ENCODE data around the gene PLSCR3. TPM values are rescaled to one million over a fixed set of nuclear protein-coding genes. Genes with fewer than 3 reads are reported as not detected.
A peak's percentile ranks its signal among the peaks of the same experiment; 100 is the strongest.

Gene PLSCR3
- total RNA-seq, 1 donor from 2014 or later: 9.4 TPM

- peak; percentile 42 for DNase-seq
Measured at GRCh38 chr17:7405350-7406234, 11.3 kb upstream of the PLSCR3 start.

DNA sequence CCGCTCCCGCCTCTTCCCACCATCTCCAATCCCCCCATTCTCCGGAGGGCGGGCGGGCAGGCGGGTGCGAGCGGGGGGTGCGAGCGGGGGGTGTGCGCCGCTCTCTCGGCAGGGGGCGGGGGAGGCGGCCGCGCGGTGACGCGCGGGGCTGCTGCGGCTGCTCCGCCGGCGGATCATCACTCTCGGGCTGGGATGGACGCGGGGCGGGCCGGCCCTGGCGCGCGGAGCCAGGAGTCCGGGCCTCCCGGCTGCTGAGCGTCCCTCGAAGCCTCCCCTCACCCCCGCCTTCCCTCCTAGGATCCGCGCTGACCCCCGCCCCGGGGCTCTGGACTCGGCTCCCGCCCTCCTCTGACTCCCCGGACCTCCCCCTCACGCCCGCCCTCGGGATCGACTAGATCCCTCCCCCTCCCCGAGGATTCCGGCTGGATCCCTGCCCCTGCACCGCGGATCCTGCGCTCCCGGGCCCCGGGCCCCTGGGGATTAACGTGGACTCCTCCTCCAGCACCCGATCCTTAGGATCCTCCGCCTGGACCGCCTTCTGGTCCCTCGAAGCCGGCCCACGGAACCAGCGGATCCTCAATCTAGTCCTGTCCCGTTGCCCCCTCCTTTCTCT, 10.5 kb upstream of the PLSCR3 start:
- DNase-seq: no peak

GRCh38 chr17:7403977-7404736, 9.8 kb upstream of the PLSCR3 start, which contains the start of gene TMEM256:
TMEM256 (minus strand) TSS chr17:7404097; CDS start chr17:7404084, 13 bp downstream.
- DNase-seq: peak; percentile 100

DNA sequence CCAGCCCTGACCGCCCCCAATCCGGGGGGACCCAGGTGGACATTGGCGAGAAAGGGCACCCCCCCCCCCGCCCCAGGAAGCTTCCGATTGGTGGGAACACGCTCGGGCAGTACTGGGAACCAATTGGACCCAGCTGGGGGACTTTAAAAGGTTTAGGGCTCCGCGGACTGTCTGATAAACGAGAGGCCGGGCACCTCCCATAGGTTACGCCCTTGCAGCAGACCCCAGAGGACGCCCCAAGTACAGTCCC, 9.3 kb upstream of the PLSCR3 start:
- no peak for DNase-seq

GRCh38 chr17:7403043-7403726, 8.9 kb upstream of the PLSCR3 start:
- peak; percentile 66 for DNase-seq

DNA sequence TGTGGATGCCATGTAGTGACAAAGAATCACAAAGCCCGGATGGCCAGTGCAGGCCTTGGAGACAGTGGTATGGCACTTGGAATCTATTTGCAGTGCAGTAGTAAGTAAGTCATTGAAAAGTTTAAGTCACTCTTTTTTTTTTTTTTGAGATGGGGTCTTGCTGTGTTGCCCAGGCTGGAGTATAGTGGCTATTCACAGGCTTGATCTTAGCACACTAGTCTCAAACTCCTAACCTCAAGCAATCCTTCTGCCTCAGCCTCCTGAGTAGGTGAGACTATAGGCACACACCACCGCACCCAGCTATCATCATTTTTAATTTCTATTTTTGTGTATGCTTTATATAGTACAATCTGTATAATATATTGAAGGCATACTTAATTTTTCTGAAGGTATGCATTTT, 4.3 kb upstream of the PLSCR3 start:
- no peak for DNase-seq

DNA sequence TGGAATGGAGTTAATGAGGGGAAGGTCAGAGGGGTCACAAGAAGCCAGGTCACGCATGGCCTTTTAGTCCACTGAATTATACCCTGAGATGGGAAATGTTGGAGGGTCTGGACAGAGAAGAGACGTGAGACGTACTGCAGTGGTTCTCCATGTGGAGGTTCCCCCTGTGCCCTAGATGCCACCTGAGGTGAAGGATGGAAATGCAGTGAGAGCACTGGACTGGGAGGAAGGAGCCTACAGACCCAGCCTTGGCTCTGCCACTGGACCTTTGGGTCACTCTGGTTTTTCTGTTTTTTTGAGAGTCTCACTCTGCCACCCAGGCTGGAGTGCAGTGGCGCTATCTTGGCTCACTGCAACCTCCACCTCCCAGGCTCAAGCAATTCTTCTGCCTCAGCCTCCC, 1.8 kb upstream of the PLSCR3 start:
- DNase-seq: no peak

DNA sequence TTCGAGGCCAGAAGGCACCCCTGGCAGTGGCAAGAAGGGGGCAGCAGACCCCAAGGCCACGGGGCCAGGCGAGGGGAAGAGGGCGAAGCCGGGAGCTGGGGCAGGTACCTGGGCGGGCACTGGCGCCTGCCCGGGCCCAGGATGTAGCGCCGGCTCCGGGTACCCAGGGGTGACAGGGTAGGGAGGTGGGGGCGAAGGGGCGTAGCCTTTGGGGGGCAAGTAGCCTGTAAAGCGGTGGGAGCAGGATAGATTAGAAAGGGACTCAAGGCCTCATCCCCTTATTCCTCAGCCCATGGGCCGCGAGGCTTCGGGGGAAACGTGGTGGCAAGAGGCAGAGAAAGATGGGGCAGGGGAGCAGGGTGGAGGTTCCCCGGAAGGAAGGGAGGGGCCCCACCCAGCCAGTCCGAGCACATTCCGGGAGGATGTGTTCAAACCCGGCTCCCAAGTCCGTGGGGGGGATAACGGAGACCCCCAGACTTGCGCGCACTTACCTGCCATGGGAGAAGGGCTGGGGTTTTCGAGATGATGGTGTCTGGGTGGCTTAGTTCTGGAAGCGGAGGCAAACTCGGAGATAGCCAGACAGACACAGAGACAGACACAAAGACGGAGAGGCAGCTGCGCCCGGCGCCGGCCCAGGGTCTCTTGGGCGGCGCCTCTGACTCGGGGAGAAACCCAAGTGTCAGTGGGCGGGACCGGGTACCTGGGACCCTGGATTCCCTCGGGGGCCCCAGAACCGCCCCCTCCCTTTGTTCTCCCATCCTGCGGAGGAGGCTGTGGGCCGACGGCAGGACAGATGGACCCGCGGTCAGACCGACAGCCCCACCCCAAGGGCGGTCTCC, 493 bp downstream of the PLSCR3 start:
- DNase-seq: peak; percentile 43

DNA sequence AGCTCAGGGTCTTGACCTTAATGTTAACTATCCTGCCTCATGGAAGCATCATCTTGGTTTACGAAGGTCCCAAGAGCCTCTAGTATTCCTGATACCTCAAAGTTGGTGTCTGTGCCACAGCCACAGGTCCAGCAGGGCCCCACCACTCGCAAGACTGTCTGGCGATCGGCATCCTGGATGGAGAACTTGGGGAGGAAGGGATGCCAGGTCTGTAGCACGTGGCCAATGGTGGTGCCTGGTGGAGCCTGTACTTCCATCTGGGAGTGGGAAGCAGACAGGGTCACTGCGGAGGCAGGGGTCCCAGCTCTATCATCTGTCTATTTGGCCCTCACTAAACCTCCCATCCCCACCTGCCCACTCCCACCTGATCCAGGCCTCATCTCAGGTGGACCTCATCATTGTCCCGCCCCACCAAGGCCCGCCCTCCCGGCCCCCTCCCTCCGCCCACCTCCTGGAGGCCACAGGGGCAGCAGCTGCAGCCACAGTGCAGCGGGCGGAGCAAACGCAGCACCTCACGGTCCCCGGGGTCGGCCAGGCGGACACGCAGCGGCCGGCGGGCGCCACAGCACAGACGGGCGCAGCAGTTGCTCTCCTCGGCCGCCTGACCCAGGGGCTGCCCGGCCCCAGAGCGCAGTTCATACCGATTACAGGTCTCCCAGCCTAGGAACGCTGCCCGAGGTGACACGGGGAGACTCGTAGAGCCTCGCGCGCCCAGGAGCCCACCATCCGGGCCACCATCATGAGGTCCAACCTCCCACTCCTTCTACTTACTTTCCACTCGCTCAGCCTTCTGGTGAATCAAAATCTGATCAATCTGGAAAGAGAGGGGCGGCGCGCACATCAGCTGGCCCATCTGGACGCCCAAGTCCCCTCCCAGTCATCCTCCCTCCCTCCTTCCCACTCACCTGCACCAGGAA, 1.4 kb downstream of the PLSCR3 start:
- no peak for DNase-seq

DNA sequence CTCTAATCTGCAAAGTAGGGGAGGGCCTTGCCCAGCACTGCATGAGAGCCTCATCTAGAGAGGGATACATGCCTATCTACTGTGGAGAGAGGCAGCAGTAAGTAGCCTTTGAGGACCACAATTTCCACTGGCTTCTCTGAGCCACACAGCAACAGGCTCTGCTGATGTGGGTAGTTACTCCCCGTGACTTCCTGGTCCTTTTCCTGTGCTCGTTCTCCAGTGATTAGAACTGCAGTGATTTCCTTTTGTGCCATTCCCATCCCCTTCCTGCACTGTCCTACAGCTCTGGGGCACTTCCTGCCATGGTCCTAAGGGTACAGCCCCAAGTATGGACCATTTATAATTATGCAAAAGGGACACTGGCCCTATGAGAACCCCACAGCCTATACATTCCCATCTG, 3.0 kb downstream of the PLSCR3 start:
- no peak for DNase-seq

- no peak for DNase-seq
Measured at GRCh38 chr17:7389924-7390910, 4.1 kb downstream of the PLSCR3 start.

- no peak for DNase-seq
Measured at GRCh38 chr17:7388856-7389255, 5.5 kb downstream of the PLSCR3 start.

DNA sequence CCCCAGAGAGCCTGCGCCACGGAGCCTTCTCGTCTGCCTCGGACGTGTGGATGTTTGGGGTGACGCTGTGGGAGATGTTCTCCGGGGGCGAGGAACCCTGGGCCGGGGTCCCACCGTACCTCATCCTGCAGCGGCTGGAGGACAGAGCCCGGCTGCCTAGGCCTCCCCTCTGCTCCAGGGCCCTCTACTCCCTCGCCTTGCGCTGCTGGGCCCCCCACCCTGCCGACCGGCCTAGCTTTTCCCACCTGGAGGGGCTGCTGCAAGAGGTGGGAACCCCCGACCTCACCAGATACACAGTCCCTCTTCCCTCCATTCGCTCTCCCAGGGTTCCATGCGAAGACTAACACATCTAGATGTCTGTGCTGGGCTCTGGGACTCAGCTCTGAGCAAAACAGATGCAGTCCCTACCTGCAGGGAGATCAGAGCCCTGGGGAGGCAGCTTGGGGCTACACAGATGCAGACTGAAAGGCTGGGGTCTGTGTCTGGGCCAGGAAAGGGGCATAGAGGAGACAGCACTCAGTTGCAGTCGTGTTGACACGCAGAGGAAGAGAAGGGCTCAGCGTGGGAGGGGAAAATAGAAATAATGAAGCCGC, 9.7 kb downstream of the PLSCR3 start:
- DNase-seq: no peak

DNA sequence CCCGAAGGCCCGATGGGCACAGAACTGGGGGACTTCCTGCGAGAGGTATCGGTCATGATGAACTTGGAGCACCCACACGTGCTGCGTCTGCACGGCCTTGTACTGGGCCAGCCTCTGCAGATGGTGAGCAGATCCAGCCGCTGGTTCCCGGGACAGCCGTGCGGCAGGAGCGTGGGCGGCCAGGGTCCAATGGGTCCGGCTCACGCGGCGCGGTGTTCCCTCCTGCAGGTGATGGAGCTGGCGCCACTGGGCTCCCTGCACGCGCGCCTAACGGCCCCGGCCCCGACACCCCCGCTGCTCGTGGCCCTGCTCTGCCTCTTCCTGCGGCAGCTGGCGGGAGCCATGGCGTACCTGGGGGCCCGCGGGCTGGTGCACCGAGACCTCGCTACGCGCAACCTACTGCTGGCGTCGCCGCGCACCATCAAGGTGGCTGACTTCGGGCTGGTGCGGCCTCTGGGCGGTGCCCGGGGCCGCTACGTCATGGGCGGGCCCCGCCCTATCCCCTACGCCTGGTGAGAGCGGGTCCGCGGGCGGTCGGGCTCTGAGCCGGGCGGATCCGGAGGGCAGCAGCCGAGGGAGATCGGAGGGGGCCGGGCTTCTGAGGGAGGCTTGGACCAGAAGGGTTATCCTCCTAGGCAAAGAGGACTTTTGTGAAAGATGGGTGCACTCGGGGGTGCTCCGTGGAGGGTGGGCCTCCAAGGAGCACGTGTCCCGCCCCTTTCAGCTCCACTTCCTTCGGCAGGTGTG, 10.4 kb downstream of the PLSCR3 start:
- peak; percentile 71 for DNase-seq

GRCh38 chr17:7383371-7383741, 11.0 kb downstream of the PLSCR3 start:
- no peak for DNase-seq

- DNase-seq: no peak
Measured at GRCh38 chr17:7382901-7383300, 11.4 kb downstream of the PLSCR3 start.

GRCh38 chr17:7380855-7381683, 13.3 kb downstream of the PLSCR3 start, which contains the start of gene TNK1:
TNK1 (plus strand) TSS chr17:7381089; CDS start chr17:7382927, 1,838 bp downstream.
- DNase-seq: peak; percentile 38
